Measurements from ENCODE around the gene EIF2B2.

- no peak for TF ChIP-seq EZH2 (IDR thresholded peaks at IDR 0.05; ENCODE audit: low read length, unreplicated experiment)
- TF ChIP-seq CTCF (conservative IDR thresholded peaks at IDR 0.05; ENCODE audit: low read depth, low read length) = no peak
- TF ChIP-seq EZH2phosphoT487 (IDR thresholded peaks at IDR 0.05; ENCODE audit: borderline replicate concordance, low read length) = no peak
These were observed 23.7 kb upstream of the EIF2B2 start for GRCh38 chr14:74979029-74979428.
